Loucy (cell line): ENCODE measurements around the gene STARD8.

ENCODE experiments used
- CTCF ChIP-seq: fragments of 200-600 bp; sonication (generic); conservative IDR thresholded peaks from 2 replicates; pipeline ENCODE4 v1.5.1; 2014; ENCODE audit warnings: mild to moderate bottlenecking, antibody characterized with exemption, low read length
- EZH2phosphoT487 ChIP-seq: fragments of 200-600 bp; IDR thresholded peaks from 2 replicates; pipeline ENCODE4 v1.6.1; 2018; ENCODE audit warnings: antibody characterized with exemption, mild to moderate bottlenecking, moderate library complexity, borderline replicate concordance

GRCh38 chrX:68695206-68695845 lies 47.9 kb downstream of the STARD8 start:
- TF ChIP-seq CTCF: no peak
- TF ChIP-seq EZH2phosphoT487: no peak
